NCI-H1930 (cell line): ENCODE measurements around the gene FUT6.
A peak's percentile ranks its signal among the peaks of the same experiment; 100 is the strongest.

Experiments
- DNase-seq, 2 experiments: peaks; one replicate each; lab custom pipeline; 2025; lab: John Stamatoyannopoulos, UW

FUT6 gene

GRCh38 chr19:5804516-5805461 lies 34.7 kb downstream of the FUT6 start, which contains the start of gene NRTN:
NRTN (plus strand) TSS chr19:5805067; CDS start chr19:5824166, 19,099 bp downstream.
- DNase-seq: peak in 1 of 2 experiments; percentile 28

DNA sequence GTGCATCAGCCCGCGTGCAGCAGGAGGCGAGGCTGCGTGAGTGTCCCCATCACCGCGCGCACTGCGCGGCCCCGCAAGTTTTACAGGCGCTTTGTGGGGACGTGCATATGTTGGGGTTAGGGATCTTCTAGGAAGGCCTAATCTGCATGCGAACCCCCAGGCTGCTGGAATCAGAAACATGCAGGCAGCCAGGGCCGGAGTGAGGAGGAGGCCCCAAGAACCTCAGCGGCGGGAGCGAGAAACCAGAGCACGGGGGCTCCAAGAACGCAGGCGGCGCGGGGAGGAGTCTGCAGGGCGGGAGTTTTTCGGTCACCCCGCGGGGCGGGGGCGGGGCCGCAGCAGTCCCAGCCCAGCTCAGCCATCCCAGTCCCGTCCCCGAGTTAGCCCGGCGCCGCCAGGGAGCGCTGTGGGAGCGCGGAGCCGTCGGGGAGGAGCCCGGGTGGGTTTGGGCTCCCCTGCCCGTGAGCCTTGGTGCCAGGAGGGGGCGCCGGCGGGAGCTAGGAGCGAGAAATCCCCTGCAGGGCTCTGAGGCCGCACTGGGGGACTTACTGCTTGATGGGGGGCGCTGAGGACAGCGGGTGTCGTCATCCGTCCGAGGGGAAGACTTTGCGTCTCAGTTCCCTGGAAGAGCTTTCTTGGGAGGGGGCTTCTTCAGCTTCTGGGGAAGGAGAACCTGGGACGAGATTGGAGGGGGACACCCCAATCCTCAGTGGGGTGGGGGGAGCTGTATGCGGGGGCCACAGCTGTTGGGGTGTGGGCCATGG lies 35.6 kb downstream of the FUT6 start:
- DNase-seq: peak; percentile 71 to 83

DNA sequence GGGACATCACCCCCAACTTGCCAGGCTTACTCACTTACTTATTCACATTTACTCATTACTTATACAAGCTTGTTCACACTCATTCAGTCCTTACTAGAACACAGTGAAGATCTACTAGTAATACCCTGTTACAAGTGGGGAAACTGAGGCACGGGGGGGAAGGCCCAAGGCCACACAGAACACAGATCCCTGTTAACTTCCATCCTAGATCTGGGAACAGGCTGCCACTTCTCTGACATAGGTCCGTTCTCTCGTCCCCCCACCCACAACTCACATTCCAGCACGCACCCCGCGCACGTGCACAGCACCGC lies 36.1 kb downstream of the FUT6 start:
- no peak for DNase-seq

DNA sequence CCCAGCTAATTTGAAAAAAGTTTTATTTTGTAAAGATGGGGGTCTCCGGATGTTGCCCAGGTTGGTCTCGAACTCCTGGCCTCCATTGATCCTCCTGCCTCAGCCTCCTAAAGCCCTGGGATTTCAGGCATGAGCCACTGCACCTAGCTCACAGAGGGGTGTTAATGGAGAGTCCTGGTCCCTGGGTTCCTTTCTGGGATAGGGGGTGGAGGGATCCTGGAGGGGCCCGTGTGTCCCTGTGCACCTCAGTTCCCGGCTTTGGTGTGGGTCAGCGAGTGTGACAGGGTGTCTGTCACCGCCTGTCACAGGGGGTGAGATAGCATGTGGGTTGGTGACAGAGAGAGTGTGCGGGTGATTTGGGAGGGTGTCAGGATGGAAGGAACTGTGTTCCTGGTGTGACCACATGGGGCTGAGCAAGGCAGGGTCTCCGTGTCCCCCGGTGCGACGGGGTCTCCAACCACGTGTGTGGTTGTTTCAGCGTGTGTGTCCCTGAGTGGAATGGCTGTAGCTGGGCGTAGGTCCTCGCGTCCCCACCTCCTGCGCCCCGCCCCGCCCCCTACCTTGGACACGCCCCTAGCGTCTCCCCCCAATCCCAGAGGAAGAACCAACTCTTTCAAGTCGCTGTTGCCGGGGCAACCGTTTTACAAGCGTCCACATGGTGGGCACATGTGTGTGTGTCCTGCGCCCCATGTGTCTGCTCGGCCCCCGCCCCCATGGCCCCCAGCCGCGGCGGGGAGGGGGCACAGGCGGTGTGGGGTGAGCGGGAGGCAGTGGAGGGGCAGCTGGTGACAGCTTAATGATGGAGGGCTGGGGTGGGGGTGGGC lies 37.5 kb downstream of the FUT6 start:
- peak; percentile 49 to 62 for DNase-seq

DNA sequence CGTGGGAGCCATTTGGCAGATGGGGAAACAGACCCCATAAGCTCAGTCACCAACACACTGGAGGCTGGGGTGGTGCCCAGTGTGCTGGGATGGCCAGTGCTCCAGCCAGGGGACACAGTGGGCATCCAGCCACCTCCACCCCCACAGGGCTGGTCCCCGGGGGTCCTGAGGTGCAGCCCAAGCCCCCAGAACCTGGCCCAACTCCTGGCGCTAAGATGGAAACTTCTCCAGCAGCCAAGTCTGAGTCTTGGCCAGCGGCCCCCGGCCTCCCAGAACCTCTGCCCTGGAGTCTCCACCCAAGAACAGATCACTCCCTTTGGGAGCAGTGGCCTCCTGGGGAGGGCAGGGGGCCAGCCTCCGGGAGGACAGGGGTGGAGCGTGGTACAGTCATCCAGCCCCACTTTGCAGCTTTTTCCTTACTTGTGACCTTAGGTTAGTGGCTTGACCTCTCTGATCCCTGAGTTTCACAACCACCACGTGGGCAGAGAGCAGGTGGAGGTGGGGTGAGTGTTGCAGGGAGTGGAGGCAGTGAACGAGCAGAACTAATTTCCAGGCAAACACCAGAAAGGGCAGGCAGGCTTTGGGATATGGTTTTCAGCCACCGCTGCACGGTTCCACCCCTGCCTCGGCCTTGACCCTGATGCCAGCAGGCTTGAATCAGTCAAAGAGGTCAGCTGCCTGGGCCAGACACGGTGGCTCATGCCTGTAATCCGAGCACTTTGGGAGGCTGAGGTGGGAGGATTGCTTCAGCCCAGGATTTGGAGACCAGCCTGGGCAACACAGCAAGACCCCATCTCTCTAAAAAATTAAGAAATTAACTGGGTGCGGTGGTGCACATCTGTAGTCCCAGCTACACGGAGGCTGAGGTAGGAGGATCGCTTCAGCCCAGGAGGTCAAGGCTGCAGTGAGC lies 38.9 kb downstream of the FUT6 start:
- DNase-seq: no peak

- no peak for DNase-seq
Observed at GRCh38 chr19:5799247-5800241, 40.0 kb downstream of the FUT6 start.

DNA sequence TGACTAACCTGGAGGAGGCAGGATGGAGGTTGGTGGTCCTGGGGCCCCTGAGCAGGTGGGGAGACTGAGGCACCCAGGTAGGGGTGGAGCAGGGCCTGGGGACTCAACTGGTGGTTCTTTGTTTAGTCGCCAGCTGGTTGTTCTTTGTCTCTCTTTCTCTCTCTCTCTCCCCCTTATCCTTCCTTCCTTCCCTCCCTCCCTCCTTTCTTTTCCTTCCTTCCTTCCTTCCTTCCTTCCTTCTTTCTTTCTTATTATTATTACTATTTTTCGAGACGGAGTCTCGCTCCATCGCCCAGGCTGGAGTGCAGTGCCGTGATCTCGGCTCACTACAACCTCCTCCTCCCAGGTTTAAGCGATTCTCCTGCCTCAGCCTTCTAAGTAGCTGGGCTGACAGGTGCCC lies 41.3 kb downstream of the FUT6 start:
- no peak for DNase-seq

DNA sequence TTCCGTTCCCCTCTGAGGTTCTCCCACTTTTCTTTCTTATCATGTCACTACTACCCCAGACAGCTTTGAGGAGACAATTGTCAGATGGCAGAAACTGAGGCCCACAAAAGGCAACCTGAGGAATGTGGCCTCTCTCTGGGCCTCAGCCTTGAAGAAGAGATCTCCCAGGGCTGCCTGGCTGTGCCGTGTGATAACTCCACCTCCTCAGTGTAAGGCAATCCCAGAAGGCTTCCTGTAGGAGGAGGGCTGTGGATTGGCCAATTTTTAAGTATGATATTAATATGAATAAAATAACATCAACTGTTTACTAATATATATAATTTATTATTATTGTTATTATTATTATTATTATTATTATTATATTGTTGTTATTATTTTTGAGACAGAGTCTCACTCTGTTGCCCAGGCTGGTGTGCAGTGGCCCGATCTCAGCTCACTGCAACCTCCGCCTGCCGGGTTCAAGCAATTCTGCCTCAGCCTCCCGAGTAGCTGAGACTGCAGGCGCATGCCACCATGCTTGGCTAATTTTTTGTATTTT lies 44.1 kb downstream of the FUT6 start:
- DNase-seq: no peak

- DNase-seq: no peak
Observed at GRCh38 chr19:5793188-5793587, 46.3 kb downstream of the FUT6 start.

DNA sequence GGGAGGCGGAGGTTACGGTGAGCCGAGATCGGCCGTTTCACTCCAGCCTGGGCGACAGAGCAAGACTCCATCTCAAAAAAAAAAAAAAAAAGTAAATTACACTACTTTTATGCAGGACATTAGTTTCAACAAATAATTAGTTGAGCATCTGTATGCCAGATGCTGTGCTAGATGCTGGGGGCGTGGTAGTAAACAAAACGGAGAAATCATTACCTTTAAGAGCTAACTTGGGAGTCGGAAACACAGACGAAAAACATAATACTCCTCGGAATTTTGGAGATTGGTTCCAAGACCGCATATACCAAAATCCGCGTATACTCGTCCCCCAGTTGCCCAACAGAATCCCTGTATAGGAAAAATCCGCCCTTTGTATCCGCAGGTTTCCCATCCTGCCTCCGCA lies 47.3 kb downstream of the FUT6 start:
- DNase-seq: no peak

DNA sequence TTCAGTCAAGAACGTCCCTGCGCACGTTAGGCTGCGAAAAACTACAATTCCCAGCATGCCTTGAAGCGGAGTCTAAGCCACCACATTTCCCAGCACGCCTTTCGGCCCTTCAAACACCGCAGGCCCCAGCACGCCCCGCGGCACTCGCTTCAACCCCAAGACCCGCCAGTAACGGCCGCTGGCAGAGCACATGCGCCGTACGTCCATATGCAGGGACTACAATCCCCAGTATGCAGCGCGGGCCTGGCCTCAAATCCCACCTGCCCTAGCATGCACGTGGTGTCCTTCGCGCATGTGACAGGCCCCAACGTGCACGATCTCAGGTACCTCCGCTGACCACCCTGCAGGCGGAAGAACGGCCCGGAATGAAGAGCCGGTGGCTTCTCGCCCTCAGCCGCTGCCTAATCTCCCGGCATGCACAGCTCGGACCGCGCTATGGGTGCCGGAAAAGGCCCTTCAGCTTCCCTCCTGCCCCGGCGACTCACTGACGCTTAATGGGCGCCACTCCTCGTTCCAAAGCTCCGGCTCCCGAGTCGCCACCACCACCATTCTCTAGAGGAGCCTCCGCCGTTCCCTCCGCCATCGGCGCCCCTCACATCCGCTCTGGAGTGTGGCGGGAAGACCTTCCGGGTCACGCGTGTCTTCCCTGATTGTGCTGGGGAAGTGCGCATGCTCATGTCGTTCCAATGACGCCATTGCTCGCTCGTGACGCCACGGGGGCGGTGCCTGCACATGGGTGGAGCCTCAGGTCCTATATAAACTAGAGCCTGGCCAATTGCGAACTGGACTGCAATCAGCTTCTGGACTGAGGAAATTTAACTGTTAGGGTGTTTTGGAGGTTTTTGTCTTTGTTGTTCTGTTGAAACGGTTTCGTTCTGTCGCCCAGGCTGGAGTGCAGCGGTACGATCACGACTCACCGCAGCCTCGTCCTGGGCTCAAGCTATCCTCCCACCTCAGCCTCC lies 48.7 kb downstream of the FUT6 start, which contains the start of gene DUS3L:
Gene DUS3L (minus strand): TSS at position 605 of the 962 bp plus-strand sequence. CDS start 22 bp downstream, at position 583.
- peak; percentile 90 to 92 for DNase-seq

GRCh38 chr19:5789886-5790558 lies 49.5 kb downstream of the FUT6 start:
- no peak for DNase-seq

GRCh38 chr19:5789351-5789761 lies 50.1 kb downstream of the FUT6 start:
- DNase-seq: no peak

DNA sequence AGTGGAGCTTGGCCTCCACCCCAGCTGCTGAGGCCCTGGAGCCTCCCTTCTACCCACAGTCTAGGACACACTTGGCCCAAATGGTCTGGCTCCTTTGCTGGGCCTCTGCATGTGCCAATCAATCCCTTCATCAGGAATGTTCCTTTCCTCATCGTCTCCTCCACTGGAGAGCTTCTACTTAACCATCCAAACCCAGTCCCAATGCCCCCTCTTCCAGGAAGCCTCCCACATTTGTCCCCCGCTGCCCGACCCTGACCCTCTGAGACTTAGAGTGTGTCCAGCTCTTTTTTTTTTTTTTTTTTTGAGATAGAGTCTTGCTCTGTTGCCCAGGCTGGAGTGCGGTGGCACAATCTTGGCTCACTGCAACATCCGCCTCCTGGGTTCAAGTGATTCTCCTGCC lies 51.1 kb downstream of the FUT6 start:
- DNase-seq: no peak

DNA sequence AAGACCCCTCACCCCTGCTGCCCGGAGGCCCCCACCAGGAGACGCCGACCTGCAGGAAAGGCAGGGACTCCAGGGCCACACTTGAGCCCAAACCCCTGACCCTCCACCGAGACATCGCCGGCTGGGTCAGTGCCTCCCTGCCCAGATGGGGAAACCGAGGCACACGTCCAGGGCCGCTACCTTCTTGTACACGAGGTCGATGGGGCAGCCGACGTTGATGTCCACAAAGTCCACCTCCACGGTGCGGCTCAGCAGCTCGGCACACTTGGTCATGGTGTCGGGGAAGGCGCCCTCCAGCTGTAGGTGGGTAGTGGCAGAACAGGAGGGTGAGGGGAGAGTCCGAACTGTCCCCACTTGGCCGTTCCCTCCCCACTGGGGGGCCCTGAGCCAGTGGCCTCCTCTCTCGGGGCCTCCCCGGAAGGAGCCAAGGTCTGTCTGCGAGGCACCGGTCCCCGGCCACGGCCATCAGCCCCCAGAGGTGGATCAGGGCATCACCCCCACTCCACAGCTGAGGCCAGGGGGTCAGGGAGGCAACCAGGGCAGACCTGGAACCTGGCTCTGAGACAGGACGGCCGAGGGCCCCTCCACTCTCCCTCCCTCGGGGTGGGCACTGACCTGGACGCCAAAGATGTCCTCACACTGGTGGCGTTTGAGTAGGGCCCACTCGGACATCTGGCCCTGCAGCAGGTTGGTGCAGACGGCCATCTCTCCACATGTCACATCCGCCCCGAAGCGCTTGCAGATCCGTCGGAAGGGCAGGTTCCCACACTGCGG lies 51.9 kb downstream of the FUT6 start:
- DNase-seq: no peak

DNA sequence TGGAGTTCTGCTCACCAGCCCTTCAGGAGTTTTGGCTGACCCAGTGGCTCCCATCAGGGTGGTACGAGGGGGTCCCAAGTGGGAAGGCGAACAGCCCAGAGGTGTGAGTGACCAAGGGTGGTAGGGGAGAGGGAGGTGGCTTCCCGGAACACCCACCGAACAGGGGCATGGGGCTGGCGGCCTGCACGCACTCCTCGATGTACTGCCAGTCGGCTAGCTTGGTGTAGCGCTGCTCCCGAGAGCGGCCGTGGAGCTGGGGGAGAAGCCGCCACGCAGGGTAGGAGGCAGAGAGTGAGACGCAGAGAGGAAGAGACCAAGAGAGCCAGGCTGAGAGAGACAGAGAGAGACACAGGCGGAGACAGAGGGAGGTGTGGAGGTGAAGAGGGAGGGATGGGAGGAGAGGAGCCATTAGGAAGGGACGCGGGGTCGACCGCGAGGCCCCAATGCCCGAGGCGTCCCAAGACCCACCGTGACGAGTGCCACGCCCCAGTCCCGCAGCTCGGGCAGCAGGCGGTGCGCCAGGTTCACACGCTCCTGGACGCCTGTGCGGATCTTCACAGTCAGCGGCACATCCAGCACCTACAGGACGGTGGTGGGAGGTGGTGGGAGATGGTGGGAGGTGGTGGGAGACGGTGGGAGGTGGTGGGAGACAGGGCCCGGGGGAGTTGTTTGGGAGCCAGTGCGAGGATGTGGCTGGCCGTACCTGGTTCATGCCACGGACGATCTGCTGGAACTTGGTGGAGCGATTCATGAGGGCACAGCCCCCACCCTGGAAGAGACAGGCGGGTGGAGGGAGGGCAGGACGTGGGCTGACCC lies 52.7 kb downstream of the FUT6 start:
- DNase-seq: no peak
